Choroid plexus epithelial cell (primary cell): ENCODE measurements around the gene ITPKB.
"Not testable (repeated sequence)": the region's sequence is repeated elsewhere in the genome, so short reads cannot be mapped to it uniquely, and the experiment has no call there.

Experiments
- DNase-seq: peaks from one replicate; pipeline ENCODE4 v3.0.0-alpha.2; 2010; ENCODE audit warnings: low read depth
- H3K4me3 ChIP-seq: 2 replicates; pipeline ENCODE4 v1.5.1; 2011; ENCODE audit warnings: low read depth, mild to moderate bottlenecking, control low read depth, low read length, moderate library complexity
- TF ChIP-seq, protein P1 (sequence below): conservative IDR thresholded peaks from 2 replicates; pipeline ENCODE4 v1.5.1; 2011; ENCODE audit warnings: low read depth, mild to moderate bottlenecking, control low read depth, inconsistent platforms, low read length, moderate library complexity

ITPKB gene

DNA sequence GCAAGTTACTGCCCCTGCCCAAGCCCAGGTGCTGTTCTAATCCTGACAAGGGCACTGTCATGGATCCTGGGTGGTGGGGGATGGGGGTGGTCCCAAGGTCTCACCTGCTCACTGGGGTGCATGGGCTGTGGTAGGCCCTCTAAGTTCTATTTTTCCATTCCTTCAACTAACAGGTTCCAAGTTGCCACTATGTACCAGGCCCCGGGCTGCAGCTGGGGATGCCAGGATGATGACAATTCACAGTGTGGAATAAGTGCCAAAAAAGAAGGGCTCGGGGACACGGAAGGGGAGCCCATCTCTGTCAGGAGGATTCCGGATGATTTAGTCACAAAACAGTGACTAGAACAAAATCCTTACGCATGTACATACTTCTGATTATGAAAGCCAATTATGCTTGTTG, 114.6 kb downstream of the ITPKB start:
- no peak for DNase-seq
- no peak overlapping the region for H3K4me3 ChIP-seq
- TF ChIP-seq, protein P1, sequence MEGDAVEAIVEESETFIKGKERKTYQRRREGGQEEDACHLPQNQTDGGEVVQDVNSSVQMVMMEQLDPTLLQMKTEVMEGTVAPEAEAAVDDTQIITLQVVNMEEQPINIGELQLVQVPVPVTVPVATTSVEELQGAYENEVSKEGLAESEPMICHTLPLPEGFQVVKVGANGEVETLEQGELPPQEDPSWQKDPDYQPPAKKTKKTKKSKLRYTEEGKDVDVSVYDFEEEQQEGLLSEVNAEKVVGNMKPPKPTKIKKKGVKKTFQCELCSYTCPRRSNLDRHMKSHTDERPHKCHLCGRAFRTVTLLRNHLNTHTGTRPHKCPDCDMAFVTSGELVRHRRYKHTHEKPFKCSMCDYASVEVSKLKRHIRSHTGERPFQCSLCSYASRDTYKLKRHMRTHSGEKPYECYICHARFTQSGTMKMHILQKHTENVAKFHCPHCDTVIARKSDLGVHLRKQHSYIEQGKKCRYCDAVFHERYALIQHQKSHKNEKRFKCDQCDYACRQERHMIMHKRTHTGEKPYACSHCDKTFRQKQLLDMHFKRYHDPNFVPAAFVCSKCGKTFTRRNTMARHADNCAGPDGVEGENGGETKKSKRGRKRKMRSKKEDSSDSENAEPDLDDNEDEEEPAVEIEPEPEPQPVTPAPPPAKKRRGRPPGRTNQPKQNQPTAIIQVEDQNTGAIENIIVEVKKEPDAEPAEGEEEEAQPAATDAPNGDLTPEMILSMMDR, result no peak

DNA sequence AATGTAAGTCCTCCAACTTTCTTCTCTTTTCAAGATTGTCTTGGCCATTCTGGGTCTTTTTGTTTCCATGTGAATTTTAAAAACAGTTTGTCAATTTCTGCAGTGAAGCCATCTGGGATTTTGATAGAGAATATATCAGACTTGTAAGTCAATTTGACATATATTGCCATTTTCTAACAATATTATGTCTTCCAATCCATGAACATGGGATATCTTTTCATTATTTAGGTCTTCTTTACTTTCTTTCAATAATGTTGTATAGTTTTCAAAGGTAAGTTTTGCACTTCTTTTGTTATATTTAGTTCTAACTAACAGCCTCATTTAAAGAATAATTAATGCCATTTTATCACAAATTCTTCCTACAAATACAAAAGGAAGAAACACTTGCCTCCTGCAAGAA, 117.1 kb downstream of the ITPKB start:
- TF ChIP-seq, protein P1, result no peak
- H3K4me3 ChIP-seq, result no peak overlapping the region

DNA sequence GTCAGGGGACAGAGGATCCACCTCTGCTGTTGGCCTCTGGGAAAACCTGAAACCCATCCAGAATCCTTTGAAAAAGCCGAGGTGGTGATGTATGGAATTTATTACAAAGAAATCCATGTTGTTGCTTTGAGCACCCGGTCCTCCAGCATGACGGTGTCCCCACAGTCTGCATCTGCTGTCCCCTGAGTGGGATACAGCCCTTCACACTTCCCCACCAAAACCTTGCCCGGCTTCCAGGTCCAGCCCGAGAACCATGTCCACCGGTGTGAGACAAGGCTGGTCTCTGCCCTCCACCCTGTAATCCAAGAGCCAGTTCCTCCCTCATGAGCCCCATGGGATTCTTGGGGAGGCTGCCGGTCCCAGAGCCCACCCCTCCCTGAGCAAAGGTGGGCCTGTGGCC, 120.1 kb downstream of the ITPKB start:
- H3K4me3 ChIP-seq, result no peak overlapping the region
- TF ChIP-seq, protein P1, result no peak
- no peak for DNase-seq

More for the DNA sequence above, 117.1 kb downstream of the ITPKB start:
- DNase-seq, result no peak

DNA sequence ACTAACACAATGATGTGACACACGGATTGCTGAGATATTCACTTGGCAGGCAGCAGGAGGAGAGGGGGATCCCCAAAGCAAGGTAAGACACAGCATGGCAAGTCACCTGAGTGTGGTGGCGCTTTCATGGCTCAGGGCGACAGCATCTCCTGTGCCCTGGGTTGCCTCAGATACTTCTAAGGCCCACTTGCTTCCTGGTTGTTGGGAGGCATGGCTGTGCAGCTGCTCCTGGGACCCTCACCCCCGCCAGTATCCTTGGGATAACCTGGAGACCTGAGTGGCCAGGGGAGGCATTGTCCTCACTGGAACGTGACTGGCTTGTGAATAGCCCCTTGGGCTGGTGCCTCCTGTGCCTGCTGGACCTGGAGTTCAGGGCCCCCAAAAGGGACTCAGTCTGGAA, 120.7 kb downstream of the ITPKB start:
- DNase-seq, result no peak
- no peak overlapping the region for H3K4me3 ChIP-seq
- TF ChIP-seq, protein P1, result no peak

DNA sequence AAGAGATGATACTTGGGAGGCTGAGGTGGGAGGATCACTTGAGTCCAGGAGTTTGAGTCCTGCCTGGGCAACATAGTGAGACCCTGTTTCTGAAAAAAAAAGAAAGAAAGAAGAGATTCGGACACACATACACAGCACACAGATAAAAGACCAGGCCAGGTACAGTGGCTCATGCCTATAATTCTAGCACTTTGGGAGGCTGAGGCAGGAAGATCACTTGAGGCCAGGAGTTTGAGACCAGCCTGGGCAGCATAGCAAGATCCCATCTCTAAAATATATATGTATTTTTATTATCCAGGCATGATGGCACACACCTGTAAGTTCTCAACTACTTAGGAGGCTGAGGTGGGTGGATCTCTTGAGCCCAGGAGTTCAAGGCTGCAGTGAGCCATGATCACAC, 121.4 kb downstream of the ITPKB start:
- DNase-seq, H3K4me3 ChIP-seq: not testable (repeated sequence)

DNA sequence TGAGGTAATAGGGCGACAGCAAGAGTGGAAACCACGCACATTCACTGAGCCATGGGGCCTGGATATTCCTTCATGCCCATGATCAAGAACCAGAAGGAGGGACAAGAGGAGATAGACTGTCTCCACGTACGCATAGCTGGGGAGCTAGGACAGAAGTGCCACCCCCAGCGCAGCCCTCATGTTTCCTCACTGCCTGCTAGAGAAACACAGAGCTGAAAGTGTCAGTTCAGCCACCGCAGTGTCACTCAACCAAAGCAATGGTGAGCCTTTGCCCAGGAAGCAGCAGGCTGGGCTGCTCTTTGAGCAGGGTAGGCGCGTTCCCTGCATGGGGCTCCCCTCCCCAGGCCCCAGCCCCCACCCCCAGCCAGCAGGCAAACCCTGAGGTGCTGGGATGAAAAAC, 122.0 kb downstream of the ITPKB start:
- TF ChIP-seq, protein P1, result no peak
- no peak overlapping the region for H3K4me3 ChIP-seq
- DNase-seq, result no peak

DNA sequence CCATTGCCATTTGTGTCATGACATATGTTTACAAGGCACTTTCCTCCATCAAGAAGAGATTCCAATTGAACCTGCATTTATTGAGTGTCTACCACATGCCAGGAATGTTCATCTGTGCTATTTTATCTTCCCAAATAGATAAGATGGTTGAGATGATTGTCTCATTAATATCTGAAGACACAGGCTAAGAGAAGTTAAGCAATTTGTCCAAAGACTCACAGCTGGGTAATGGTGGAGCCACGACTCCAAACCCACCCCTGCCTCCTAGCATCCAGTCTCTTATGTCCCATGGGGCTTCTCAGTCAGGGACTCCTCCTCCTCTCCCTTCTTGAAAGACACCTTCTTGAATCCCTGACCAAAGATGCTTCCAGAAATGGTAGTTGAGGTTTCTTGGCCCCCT, 122.4 kb downstream of the ITPKB start:
- TF ChIP-seq, protein P1, result no peak
- no peak overlapping the region for H3K4me3 ChIP-seq
- DNase-seq, result no peak

DNA sequence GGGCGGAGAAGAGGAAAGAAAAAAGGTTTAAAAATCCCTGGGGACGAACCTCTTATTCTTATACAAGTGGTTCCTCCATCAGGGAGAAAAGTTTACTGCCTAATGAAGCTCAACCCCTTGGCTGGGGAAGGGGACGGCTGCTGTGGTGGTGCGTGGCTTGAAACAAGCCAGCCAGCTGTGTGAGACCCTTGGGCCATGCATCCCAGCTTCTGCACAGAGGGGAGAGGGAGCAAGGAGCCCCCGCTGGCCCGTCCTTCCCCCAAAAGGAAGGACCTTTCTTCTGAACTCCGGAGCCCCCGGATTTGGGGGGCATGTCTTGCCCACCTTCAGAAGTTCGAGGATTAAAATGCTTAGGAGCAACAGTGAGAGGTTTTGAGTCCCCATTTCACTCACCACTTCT, 123.2 kb downstream of the ITPKB start:
- no peak for DNase-seq
- TF ChIP-seq, protein P1, result no peak
- no peak overlapping the region for H3K4me3 ChIP-seq

DNA sequence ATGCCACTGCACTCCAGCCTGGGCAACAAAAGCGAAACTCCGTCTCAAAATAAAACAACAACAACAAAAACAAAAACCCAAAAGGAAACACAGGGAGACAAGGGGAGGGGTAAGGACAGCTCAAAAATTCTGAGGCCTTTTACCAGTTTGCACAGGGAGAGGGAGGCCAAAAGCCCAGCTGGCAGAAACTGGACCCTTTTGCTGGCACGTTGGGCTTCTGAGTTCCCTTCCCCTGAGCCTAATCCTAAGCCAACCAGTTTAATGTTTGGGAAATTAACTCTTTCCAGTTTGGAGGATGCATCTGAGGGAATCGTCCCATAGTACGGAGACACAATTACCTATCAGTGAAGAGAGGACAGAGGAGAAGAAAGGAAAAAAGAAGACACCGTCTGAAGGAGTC, 127.1 kb downstream of the ITPKB start:
- H3K4me3 ChIP-seq, DNase-seq: not testable (repeated sequence)
